LoVo (cell line): ENCODE measurements around the gene KCNK10.

Experiments
- DNase-seq: peaks from one replicate; pipeline ENCODE4 v3.0.0-alpha.2; 2016; ENCODE audit warnings: low spot score

KCNK10 gene

GRCh38 chr14:88321692-88322503, 1.2 kb downstream of the KCNK10 start:
- DNase-seq = no peak

GRCh38 chr14:88318406-88318805, 4.7 kb downstream of the KCNK10 start:
- DNase-seq = no peak

GRCh38 chr14:88316521-88316920, 6.5 kb downstream of the KCNK10 start:
- no peak for DNase-seq

GRCh38 chr14:88312257-88312656, 10.8 kb downstream of the KCNK10 start:
- DNase-seq = no peak

GRCh38 chr14:88311780-88312179, 11.3 kb downstream of the KCNK10 start:
- no peak for DNase-seq

GRCh38 chr14:88310449-88310848, 12.6 kb downstream of the KCNK10 start:
- no peak for DNase-seq

- no peak for DNase-seq
Observed at GRCh38 chr14:88310021-88310420, 13.0 kb downstream of the KCNK10 start.

GRCh38 chr14:88305528-88306322, 17.3 kb downstream of the KCNK10 start:
- DNase-seq = no peak

GRCh38 chr14:88303041-88303440, 20.0 kb downstream of the KCNK10 start:
- DNase-seq = no peak

- DNase-seq = no peak
Observed at GRCh38 chr14:88301381-88301780, 21.7 kb downstream of the KCNK10 start.

- DNase-seq = no peak
Observed at GRCh38 chr14:88300817-88301216, 22.3 kb downstream of the KCNK10 start.

GRCh38 chr14:88299865-88300530, 23.1 kb downstream of the KCNK10 start:
- DNase-seq = no peak

GRCh38 chr14:88297306-88297705, 25.8 kb downstream of the KCNK10 start:
- DNase-seq = no peak

GRCh38 chr14:88296351-88296750, 26.7 kb downstream of the KCNK10 start:
- no peak for DNase-seq

GRCh38 chr14:88289996-88290395, 33.1 kb downstream of the KCNK10 start:
- DNase-seq = no peak

- DNase-seq = peak; percentile 23
Observed at GRCh38 chr14:88289234-88289633, 33.8 kb downstream of the KCNK10 start.

GRCh38 chr14:88286309-88286708, 36.8 kb downstream of the KCNK10 start:
- no peak for DNase-seq

- DNase-seq = no peak
Observed at GRCh38 chr14:88281447-88281846, 41.6 kb downstream of the KCNK10 start.

- no peak for DNase-seq
Observed at GRCh38 chr14:88276923-88277596, 46.0 kb downstream of the KCNK10 start.

- DNase-seq = no peak
Observed at GRCh38 chr14:88272390-88273269, 50.4 kb downstream of the KCNK10 start.

GRCh38 chr14:88271205-88271604, 51.9 kb downstream of the KCNK10 start:
- no peak for DNase-seq
